Measurements from ENCODE around the gene GNB4.

GRCh38 chr3:179452176-179452564 lies 900 bp upstream of the GNB4 start:
- TF ChIP-seq, protein P1, sequence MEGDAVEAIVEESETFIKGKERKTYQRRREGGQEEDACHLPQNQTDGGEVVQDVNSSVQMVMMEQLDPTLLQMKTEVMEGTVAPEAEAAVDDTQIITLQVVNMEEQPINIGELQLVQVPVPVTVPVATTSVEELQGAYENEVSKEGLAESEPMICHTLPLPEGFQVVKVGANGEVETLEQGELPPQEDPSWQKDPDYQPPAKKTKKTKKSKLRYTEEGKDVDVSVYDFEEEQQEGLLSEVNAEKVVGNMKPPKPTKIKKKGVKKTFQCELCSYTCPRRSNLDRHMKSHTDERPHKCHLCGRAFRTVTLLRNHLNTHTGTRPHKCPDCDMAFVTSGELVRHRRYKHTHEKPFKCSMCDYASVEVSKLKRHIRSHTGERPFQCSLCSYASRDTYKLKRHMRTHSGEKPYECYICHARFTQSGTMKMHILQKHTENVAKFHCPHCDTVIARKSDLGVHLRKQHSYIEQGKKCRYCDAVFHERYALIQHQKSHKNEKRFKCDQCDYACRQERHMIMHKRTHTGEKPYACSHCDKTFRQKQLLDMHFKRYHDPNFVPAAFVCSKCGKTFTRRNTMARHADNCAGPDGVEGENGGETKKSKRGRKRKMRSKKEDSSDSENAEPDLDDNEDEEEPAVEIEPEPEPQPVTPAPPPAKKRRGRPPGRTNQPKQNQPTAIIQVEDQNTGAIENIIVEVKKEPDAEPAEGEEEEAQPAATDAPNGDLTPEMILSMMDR (IDR thresholded peaks at IDR 0.05; ENCODE audit: borderline replicate concordance, extremely low read depth, low read length, poor library complexity, severe bottlenecking): no peak
- TF ChIP-seq EZH2 (IDR thresholded peaks at IDR 0.05; ENCODE audit: borderline replicate concordance, low read depth, low read length, severe bottlenecking): no peak

All from DND-41 (cell line).